GM18951 (cell line): ENCODE results near the gene CCDC184.

Source experiments
- POLR2A ChIP-seq: IDR thresholded peaks from 4 replicates; pipeline ENCODE4 v1.6.1; 2011; ENCODE audit warnings: mild to moderate bottlenecking; ENCODE audit not compliant: insufficient read length, insufficient read depth; ENCODE audit errors: extremely low read depth
- in situ Hi-C: fragments of 300-500 bp; cut with MboI; formaldehyde crosslinking; loops from one replicate; pipeline ENCODE4 v1.12.0; 2022; ENCODE audit warnings: low sequenced_read_pairs, mixed read lengths, inconsistent platforms; ENCODE audit not compliant: unreplicated experiment

Gene CCDC184

DNA sequence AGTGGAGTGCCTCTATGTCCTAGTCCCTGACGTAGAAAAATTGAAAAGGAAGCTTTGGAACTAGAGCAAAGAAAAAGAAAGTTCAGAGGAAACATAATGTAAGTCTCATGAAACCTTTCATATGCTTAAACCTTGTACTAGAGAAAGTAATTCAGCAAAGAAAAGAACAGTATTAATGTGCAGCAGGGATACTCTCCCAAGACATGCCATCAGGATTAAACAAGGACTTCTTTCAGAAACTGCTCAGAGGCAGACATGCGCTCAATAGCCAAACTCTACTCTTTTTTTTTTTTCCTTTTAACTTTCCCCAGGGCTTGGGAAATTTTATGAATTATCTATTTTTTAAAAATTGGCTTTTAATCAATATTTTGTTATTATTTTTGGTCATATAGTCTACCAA, 19.0 kb upstream of the CCDC184 start:
- in situ Hi-C loops: no loop called here

DNA sequence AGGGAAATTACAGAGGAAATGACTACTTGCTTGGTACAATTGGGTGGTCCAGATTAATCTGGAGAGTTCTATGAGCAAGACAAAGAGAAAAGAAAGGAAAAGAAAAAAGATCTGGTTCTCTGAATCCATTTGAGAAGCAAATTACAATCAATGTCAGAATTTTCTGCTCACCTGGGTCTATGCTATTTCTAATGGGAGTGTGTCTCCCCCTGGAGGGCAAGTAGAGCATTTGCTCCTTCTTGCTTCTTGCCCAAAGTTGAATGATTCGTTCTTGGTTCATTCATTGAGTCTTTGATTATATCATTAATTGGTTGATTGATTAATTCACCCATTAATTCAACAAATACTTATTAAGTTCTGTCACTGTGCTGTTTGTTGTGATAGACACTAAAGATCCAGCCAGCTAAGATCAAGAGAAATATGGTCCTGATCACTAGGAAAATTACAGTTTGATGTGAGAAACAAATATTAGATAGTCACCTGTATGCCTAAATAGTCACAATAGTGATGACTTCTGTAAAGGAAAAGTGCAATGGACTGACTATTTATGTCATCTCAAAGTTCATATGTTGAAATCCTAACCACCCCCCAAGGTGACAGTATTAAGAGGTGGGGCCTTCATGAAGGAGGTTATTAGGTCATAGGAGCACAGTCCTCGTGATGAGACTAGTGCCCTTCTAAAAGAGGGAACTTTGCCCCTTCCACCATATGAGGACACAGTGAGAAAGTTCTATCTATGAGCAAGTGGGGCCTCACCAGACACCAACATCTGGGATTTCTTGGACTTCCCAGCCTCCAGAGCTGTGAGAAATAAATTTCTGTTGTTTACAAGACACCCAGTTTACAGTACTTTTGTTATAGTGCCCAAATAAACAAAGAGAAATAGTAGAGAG, 18.1 kb upstream of the CCDC184 start:
- TF ChIP-seq POLR2A: no peak
- in situ Hi-C loops: no loop called here

More for the DNA sequence above, 19.0 kb upstream of the CCDC184 start:
- TF ChIP-seq POLR2A: no peak

DNA sequence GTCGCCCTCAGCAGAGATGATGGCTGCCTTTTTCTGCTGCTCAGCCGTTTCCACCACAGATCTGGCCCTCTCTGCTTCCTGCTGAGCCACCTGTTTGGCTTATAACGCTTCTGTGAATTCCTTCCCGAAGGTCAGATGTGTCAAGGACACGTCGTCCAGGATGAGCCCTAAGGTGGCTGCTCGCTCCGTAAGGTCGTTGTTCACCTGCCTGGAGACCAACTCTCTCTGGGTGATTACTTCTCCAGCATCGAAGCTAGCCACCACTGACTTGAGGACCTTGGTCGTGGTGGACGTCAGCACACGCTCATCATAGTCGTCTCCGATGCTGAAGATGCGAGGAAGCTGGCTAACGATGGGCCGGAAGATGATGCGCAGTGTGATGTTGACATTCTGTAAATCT, 14.4 kb upstream of the CCDC184 start:
- TF ChIP-seq POLR2A: no peak
- in situ Hi-C loops: no loop called here

DNA sequence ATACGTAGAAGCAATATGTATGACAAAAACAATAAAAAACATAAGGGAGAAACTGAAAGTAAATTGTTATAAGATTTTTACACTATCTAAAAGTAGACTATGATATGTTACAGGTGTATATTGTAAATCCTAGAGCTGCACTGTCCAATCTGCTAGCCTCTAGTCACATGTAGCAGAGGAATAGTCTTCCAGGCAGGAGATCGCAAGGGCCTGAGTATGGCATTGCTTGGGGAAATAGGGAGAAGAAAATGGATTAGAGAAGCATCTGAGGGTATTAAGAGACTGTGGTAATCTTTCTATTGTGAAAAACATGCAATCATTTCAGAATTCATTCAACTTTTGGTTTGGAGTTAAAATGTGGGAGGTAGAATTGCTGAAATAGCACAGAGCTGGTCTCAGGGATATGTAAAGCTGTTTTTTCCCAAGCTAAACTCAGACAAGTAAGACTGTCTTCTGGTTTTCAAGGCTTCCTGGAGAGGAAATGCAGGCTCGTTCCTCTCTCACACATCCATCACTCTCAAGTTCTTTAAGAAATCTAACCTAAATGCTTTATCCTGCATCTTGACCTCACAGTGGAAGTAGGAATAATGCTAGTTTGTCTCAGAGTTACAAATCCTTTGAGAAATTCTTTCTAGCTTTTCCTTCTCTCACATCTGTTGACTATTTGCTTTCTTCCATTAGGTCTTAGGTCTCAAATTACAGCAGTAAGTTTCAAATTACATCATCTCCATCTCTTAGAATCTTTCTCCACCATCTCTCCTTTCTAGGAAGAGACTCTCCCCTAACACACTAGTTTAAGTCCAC, 7.6 kb upstream of the CCDC184 start:
- in situ Hi-C loops: no loop called here
- no peak for TF ChIP-seq POLR2A

DNA sequence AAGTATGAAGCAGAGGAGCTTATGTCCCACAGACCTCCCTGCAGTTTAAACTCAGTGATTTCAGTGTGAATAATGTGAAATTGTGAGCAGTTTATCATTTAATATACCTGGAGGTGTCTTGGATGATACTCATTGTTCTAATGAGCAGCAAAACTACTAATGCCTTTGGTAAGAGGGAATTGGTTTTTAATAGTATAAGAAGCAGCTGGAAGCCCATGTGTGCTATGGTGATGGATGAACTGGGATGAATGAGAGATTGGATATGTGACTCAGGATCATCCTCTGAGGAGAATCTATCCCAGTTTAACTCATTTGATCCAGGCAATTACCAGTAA, 7.1 kb upstream of the CCDC184 start:
- in situ Hi-C loops: no loop called here
- TF ChIP-seq POLR2A: no peak

DNA sequence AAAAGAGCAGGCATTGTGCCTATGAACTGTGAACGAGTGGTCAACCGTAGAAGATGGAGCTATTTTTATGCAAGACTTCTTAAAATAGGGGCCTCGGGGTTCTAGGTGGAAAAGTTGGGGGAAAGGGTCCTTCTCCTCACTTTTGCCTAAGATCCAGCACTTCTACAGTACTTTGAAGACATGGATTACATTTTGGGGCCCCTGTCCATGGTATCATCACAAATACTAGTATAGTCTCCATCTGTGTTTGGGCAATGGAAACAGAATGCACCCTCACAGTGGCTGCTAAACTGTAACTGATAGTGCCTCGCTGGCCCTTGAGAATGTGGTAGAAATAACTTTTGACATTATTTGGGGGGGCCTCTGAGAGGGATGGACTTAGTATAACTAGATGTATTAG, 5.5 kb upstream of the CCDC184 start:
- in situ Hi-C loops: no loop called here
- no peak for TF ChIP-seq POLR2A

DNA sequence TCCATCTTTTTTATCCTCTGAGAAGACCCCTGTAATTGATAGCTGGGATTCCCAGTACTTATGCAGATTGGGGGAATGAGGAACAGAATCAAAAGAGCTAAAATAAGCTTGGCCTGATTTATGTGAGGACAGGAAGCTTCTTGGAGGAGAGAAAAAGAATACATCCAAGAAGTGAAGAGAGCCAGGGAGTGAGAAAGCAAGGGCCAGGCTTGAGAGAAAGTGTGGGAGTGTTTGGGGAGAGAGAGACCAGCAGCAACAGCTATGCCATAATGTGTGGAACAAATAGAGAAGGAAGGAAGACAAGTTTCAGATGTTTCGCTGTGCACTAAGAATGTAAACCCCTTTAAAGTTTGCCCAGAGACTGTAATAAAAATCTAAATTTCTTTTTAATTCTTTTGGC, 4.0 kb upstream of the CCDC184 start:
- in situ Hi-C loops: no loop called here
- TF ChIP-seq POLR2A: no peak

DNA sequence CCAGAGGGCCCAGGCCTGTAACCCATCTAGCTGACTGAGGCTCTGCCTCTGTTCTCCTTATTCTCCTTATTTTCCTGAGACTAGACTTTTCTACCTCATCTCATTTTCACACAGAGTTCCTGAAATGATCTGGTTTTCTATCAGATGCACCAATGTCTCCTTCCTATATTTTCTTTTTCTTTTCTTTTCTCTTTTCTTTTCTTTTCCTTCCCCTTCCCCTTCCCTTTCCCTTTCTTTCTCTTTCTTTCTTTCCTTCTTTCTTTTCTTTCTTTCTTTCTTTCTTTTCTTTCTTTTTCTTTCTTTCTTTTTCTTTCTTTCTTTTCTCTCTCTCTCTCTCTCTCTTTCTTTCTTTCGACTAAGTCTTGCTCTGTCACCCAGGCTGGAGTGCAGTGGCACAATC, 3.0 kb upstream of the CCDC184 start:
- in situ Hi-C loops: no loop called here
- TF ChIP-seq POLR2A: no peak

DNA sequence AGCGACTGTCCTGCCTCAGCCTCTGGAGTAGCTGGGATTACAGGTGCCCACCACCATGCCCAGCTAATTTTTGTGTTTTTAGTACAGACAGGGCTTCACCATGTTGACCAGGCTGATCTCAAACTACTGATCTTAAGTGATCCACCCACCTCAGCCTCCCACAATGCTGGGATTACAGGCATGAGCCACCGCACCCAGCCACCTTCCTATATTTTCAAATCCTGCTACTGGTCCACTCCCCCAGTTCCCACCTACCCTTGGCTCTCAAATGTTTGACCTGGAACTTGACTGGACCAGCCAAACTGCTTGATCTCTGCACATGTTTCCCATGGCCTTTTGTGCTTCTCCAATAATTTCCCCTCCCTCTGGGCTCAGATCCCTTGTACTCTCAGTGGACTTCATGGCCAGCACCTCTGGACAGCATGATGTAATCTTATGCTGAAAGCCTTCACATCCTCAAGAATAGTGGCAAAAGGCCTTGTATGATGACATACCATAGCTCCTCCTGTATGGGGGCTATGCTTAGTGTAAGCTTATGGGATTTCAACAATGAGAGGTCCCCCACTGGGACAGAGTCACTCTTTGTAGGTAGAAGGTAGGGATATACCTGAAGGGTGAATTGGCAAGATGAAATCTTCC, 2.5 kb upstream of the CCDC184 start:
- no peak for TF ChIP-seq POLR2A
- in situ Hi-C loops: no loop called here

DNA sequence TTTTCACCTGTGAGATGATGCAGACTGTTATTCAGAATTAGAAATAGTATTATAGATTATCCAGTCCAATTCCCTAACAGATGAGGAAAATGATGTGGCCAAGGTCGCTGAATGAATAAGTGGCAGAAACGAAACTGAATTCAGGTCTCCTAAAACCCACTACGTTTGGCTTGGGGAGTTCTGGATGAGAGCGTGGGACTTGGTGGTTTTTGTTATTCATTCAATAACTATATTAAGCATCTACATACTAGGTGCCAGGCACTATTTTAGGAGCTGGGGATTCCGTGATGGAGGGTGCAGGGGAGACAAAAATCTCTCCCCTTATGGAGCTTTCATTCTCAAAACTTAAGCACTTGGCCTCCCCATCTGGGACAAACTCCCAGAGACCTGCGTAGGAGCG, 813 bp upstream of the CCDC184 start:
- TF ChIP-seq POLR2A: no peak
- in situ Hi-C loops: no loop called here

DNA sequence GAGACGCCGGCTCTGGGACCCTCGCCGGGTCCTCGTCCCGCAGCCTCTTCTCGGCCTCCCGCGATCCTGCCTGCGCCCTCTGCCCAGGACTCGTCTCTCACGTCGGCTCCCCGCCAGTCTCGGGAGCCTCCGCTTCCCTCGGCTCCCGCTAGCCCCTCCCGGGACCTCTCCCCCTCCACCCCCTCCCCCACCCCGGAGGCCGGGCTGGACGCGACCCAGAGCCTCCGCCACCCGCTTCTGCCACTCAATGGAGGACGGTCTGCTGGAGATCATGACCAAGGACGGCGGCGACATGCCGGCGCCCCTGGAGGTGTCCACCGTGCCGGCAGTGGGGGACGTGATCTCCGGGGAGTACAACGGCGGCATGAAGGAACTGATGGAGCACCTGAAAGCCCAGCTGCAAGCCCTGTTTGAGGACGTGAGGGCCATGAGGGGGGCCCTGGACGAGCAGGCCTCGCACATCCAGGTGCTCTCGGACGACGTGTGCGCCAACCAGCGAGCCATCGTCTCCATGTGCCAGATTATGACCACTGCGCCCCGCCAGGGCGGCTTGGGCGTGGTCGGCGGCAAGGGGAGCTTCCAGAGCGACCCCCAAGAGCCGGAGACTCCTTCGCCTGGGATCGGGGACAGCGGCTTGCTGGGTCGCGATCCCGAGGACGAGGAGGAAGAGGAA, 568 bp downstream of the CCDC184 start:
- no peak for TF ChIP-seq POLR2A
- in situ Hi-C loops: no loop called here

DNA sequence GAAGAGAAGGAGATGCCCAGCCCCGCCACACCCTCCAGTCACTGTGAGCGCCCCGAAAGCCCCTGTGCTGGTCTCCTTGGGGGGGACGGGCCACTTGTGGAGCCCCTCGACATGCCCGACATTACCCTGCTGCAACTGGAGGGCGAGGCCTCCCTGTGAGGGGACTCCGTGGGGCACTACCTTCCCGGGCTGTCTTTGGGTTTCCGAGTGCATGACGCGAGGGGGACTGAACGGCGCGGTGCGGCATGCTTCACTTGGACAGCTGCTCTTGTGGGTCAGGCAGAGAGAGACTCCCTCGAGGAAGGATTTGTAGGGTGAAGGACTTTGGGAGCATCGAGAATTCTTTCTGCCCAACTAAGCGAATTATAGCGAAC, 1.1 kb downstream of the CCDC184 start:
- no peak for TF ChIP-seq POLR2A
- in situ Hi-C loops: no loop called here
